ENCODE results near the gene ISLR.

The ISLR gene

GRCh38 chr15:74197176-74197965 lies 23.9 kb downstream of the ISLR start:
- TF ChIP-seq REST (IDR thresholded peaks at IDR 0.05; ENCODE audit: insufficient read depth in 1 of 2, low read depth in 2 of 2, low read length in 2 of 2) = no peak
- no peak for TF ChIP-seq FOXP2 (optimal IDR thresholded peaks at IDR 0.05; ENCODE audit: borderline replicate concordance, extremely low read depth, extremely low read length, insufficient read depth)
- TF ChIP-seq POLR2AphosphoS5 (IDR thresholded peaks at IDR 0.05; ENCODE audit: low read depth, low read length) = no peak
- no peak for TF ChIP-seq TAF1 (IDR thresholded peaks at IDR 0.05; ENCODE audit: borderline replicate concordance, insufficient read depth, low read length)
- TF ChIP-seq SIN3A (IDR thresholded peaks at IDR 0.05; ENCODE audit: borderline replicate concordance, insufficient read depth, low read length) = no peak

- TF ChIP-seq SIN3A (IDR thresholded peaks at IDR 0.05; ENCODE audit: borderline replicate concordance, insufficient read depth, low read length) = no peak
Observed at GRCh38 chr15:74199297-74199652, 25.8 kb downstream of the ISLR start.

- TF ChIP-seq REST (IDR thresholded peaks at IDR 0.05; ENCODE audit: insufficient read depth in 1 of 2, low read depth in 2 of 2, low read length in 2 of 2) (no peak), FOXP2 (optimal IDR thresholded peaks at IDR 0.05; ENCODE audit: borderline replicate concordance, extremely low read depth, extremely low read length, insufficient read depth) (no peak), TAF1 (IDR thresholded peaks at IDR 0.05; ENCODE audit: borderline replicate concordance, insufficient read depth, low read length) (no peak), POLR2AphosphoS5 (IDR thresholded peaks at IDR 0.05; ENCODE audit: low read depth, low read length) (no peak), SIN3A (IDR thresholded peaks at IDR 0.05; ENCODE audit: borderline replicate concordance, insufficient read depth, low read length) (no peak)
Observed at GRCh38 chr15:74200412-74200815, 26.9 kb downstream of the ISLR start.

- TF ChIP-seq POLR2AphosphoS5 (IDR thresholded peaks at IDR 0.05; ENCODE audit: low read depth, low read length) = no peak
Observed at GRCh38 chr15:74200871-74201419, 27.4 kb downstream of the ISLR start.

GRCh38 chr15:74201710-74202420 lies 28.4 kb downstream of the ISLR start:
- TF ChIP-seq POLR2AphosphoS5 (IDR thresholded peaks at IDR 0.05; ENCODE audit: low read depth, low read length) = no peak
- TF ChIP-seq REST (IDR thresholded peaks at IDR 0.05; ENCODE audit: insufficient read depth in 1 of 2, low read depth in 2 of 2, low read length in 2 of 2) = no peak
- TF ChIP-seq SIN3A (IDR thresholded peaks at IDR 0.05; ENCODE audit: borderline replicate concordance, insufficient read depth, low read length) = no peak
- no peak for TF ChIP-seq FOXP2 (optimal IDR thresholded peaks at IDR 0.05; ENCODE audit: borderline replicate concordance, extremely low read depth, extremely low read length, insufficient read depth)
- TF ChIP-seq TAF1 (IDR thresholded peaks at IDR 0.05; ENCODE audit: borderline replicate concordance, insufficient read depth, low read length) = no peak
